ENCODE measurements around the gene KDM1B.
A peak's percentile ranks its signal among the peaks of the same experiment; 100 is the strongest.

Gene KDM1B

GRCh38 chr6:18264219-18264922, 109.1 kb downstream of the KDM1B start, which contains the start of gene DEK:
TSS of gene DEK (minus strand) at chr6:18264530. CDS start at chr6:18263987, 543 bp downstream.
- TF ChIP-seq CTCF (conservative IDR thresholded peaks at IDR 0.05; ENCODE audit: control insufficient read depth, insufficient read depth, low read depth, low read length), result peak; percentile 25
- peak within 1 kb of the TSS; percentile 92 for H3K4me3 ChIP-seq (ENCODE audit: control insufficient read depth, low read depth, low read length)
- peak; percentile 76 for DNase-seq (ENCODE audit: low read depth)

GRCh38 chr6:18264923-18265377, 109.7 kb downstream of the KDM1B start:
- no peak for TF ChIP-seq CTCF (conservative IDR thresholded peaks at IDR 0.05; ENCODE audit: control insufficient read depth, insufficient read depth, low read depth, low read length)
- peak overlapping the region; percentile 57 for H3K4me3 ChIP-seq (ENCODE audit: control insufficient read depth, low read depth, low read length)
- no peak for DNase-seq (ENCODE audit: low read depth)

GRCh38 chr6:18265787-18266522, 110.7 kb downstream of the KDM1B start:
- no peak overlapping the region for H3K4me3 ChIP-seq (ENCODE audit: control insufficient read depth, low read depth, low read length)
- DNase-seq (ENCODE audit: low read depth), result no peak
- no peak for TF ChIP-seq CTCF (conservative IDR thresholded peaks at IDR 0.05; ENCODE audit: control insufficient read depth, insufficient read depth, low read depth, low read length)

GRCh38 chr6:18266523-18266912, 111.3 kb downstream of the KDM1B start:
- no peak for TF ChIP-seq CTCF (conservative IDR thresholded peaks at IDR 0.05; ENCODE audit: control insufficient read depth, insufficient read depth, low read depth, low read length)
- DNase-seq (ENCODE audit: low read depth), result no peak
- no peak overlapping the region for H3K4me3 ChIP-seq (ENCODE audit: control insufficient read depth, low read depth, low read length)

GRCh38 chr6:18268066-18268465, 112.8 kb downstream of the KDM1B start:
- no peak overlapping the region for H3K4me3 ChIP-seq (ENCODE audit: control insufficient read depth, low read depth, low read length)
- no peak for DNase-seq (ENCODE audit: low read depth)
- no peak for TF ChIP-seq CTCF (conservative IDR thresholded peaks at IDR 0.05; ENCODE audit: control insufficient read depth, insufficient read depth, low read depth, low read length)

GRCh38 chr6:18269253-18269652, 114.0 kb downstream of the KDM1B start:
- no peak overlapping the region for H3K4me3 ChIP-seq (ENCODE audit: control insufficient read depth, low read depth, low read length)
- DNase-seq (ENCODE audit: low read depth), result peak; percentile 57
- TF ChIP-seq CTCF (conservative IDR thresholded peaks at IDR 0.05; ENCODE audit: control insufficient read depth, insufficient read depth, low read depth, low read length), result no peak

Measured in fibroblast of mammary gland (primary cell).